Stimulated activated CD8-positive, alpha-beta memory T cell treated with anti-CD3 and anti-CD28 coated beads, Interleukin-7, amount 100 ng/mL, for 4 hours (primary cell): ENCODE data around the gene INTS4.
"Not testable (repeated sequence)": the region's sequence is repeated elsewhere in the genome, so short reads cannot be mapped to it uniquely, and the experiment has no call there.

ENCODE experiments used
- DNase-seq, 2 donors: peaks; one replicate each; pipeline ENCODE4 v3.0.0-alpha.2; 2020; ENCODE audit warnings: low read depth in 2 of 2

The INTS4 gene

DNA sequence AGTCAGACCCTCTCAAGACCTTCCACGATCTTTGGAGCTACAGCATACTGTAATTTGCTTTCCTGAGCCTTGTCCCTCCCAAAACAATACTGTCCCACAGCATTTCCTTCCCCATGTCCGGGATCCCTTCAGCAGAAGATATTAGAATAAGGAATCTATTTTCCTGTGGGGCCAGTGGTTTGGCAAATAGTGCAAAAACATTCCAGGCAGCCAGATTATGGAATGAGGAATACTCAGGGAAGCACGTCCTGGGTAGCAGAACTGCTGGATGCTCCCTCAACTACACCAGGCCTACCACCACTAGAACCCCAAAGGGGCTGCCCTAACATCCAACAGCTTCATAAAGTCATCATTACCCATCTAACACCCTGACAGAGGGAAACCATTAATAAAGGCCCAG is 112.1 kb downstream of the INTS4 start:
- DNase-seq, result no peak

DNA sequence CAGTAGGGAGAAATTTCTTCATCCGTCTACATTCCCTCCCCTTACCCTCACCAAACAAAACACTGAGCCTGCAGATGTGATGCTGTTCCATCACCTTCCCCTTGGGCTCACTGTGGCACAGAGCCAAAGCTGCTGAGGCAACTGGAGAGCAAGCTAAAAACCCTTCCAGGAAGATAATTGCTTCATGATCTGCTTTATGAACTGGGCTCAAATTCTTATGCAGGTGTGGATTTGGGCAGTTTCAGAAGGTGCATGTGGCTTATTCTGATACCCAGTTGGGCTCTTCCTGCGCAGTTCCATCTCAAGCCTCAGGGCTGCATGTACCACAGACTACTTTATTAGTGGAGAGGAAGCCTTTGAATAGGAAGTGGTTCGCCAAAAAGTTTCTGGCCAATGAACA is 115.2 kb downstream of the INTS4 start:
- DNase-seq, result no peak

DNA sequence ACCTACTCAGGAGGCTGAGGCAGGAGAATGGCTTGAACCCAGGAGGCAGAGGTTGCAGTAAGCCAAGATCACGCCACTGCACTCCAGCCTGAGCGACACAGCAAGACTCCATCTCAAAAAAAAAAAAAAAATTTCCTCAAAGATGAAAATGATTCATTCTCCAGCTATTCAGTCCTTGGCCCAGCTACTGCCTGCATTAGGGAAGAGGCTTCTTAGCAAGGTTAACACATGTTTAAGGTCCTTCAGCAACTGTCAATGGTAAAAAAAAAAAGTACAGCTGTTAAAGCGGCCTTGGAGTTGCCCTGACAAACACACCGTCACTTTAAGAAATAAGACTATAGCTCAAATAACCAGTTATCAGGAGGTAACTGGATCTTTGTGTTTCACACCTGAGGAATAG is 116.2 kb downstream of the INTS4 start:
- not testable (repeated sequence) for DNase-seq

DNA sequence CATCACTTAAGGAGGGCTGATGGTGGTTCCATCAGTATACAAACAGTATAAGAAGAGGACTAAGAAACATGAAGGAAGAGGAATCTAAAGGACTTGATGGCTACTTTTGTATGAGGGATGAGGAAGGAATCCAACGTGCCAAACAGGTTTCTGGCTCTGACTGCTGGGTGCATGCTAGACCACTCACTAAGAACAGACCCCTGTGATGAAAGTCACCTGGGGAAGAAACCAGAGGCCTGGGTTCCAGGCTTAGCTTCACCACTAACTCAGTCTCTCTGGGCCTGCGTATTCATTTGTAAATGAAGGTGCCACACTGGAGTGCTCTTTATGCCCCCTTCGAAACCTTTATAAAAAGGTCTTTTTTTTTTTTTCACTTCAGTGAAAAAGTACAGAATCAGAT is 118.4 kb downstream of the INTS4 start:
- DNase-seq, result no peak

DNA sequence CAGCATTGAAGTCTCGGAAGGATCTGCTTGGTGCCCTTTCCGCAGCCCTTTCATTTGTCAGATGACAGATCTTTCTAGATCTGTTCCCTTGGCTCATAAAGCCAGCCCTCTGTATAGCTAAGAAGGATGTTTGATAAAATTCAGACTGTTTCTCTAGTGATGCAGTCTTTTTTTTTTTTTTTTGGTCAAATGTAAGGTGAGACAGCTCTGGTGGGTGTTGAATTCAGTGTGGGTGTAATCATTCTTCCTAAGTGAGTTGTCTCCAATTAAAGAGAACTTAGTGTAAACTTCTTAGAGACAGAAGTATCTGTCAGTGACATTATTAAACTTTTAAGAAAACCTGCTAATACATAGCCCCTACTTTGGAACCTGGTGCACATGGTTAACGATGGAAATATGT is 120.3 kb downstream of the INTS4 start:
- DNase-seq, result no peak

DNA sequence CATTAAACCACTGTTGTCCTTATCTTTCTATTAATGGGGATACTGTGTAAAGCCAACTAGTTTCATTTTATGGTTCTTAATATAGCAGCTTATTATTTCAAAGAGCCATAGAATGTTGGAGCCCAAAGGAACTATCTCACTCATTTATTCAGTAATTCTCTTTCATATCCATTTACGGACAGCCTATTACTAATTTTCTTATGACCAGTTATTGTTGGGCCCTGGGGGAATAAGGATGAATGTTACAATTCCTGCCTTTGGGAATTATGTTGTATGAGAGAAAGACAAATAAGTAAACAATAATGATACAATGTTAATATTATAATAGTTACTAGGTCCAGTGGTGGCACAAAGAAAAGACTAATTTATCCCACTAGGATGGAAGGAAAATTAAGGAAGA is 121.1 kb downstream of the INTS4 start:
- DNase-seq, result no peak

DNA sequence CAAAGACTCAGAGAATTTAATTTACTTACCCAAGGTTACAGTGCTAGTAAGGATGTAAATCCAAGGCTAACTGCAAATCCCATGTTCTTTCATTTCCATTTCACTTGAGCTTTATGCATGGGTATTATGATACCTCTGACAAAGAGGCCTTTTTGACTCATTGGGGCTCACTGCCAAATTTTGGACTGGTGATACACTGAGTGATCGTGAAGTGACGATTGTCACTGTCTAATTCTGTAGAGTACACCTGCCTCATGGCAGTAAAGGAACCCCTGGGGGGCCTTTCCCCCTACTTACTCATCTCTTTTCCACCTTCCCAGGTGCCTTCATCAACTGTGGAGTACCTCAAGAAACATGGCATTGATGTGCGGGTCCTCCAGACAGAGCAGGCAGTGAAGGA is 122.6 kb downstream of the INTS4 start:
- DNase-seq, result no peak

DNA sequence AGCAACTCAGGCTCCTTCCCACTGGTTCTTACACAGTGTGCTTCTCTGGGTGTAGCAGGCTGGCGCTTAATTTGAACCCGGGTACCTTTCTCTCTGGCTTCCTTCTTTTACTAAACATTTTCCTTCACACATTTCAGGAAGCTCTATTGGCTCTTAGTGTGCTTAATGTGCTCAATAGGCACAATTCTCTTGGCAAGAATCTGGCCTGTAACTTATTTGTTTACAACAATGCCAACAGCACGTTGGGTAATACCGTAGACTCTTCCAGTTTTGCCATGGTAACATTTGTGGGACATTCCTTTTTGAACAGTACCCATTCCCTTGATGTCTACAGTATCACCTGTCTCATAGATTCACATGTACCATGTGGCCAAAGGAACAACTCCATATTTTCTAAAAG is 125.7 kb downstream of the INTS4 start:
- DNase-seq, result no peak

DNA sequence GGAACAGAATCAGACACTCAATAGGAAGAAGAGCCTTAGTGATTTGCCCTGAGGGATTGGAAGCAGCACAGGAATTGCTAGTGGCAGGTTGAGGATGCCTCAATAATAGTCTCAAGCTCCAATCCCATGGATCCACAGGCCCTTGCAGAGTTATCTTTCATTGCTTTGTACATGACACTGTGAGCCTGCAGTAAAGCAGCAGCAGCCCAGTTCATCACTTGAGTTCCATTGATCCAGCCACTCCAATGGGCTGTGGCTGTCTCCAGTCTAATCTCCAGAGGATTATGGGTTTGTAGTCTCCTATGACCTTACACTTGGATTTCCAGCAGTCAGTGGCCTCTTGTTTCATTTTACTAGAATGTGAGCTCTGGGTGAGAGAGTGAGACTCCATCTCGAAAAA is 128.1 kb downstream of the INTS4 start:
- no peak for DNase-seq

DNA sequence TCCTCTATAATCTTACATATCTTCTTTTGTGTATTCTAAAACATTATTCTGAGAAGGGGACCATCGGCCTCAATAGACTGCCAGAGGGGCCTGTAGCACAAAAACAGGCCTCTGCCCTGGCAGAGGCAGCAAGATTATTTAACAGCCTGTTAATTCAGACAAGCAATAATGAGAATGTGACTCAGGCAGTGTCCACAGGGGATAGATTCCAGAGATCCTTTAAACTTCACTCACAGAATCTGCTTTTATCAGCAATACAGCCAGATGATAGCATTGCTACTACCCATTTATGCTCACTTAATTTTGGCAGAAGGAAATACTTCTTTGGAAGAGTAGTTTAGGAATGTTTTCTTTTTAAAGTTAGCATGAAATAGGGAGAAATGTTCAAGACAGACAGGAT is 128.7 kb downstream of the INTS4 start:
- DNase-seq, result no peak

DNA sequence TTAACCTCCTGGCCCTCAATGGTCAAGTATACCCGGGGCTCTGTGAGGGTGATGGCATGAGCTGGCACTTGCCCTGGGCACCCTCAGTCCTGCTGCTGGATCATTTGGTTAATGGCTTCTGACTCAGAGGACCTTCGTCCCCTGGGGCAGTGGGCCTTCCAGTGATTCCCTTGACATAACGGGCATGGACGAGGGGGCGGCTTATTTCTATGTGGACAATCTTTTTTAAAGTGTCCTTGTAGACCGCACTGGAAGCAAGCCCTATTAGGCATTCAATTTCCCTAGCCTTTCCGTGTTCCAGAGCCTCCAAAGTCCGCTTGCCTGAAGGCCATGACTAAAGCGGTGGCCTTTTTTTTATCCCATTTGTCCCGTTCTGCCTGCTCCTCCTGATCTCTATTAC is 133.0 kb downstream of the INTS4 start:
- not testable (repeated sequence) for DNase-seq

DNA sequence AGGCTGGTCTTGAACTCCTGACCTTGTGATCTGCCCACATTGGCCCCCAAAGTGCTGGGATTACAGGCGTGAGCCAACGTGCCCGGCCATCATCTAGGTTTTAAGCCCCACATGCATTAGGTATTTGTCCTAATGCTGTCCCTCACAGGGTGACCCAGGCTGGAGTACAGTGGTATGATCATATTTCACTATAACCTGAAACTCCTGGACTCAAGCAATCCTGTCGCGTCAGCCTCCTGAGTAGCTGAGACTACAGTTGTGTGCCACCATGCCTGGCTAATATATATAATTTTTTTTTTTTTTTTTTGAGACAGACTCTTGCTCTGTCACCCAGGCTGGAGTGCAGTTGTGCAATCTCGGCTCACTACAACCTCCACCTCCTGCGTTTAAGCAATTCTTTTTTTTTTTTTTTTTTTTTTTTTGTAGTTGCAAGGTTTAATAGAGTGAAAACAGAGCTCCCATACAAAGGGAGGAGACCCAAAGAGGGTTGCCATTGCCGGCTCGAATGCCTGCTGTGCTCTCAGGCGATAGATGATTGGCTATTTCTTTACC is 136.5 kb downstream of the INTS4 start:
- DNase-seq, result not testable (repeated sequence)

DNA sequence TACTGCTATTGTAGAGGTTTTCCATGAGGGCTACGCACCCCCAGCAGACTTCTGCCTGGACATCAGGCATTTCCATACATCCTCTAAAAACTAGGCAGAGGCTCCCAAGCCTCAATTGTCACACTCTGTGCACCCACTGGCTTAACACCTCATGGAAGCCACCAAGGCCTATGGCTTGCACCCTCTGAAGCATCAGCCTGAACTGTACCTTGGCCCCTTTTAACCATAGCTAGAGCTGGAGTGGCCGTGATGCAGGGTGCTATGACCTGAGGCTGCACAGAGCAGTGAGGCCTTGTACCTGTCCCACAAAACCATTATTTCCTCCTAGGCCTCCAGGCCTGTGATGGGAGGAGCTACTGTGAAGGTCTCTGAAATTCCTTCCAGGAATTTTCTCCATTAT is 139.6 kb downstream of the INTS4 start:
- DNase-seq, result no peak

DNA sequence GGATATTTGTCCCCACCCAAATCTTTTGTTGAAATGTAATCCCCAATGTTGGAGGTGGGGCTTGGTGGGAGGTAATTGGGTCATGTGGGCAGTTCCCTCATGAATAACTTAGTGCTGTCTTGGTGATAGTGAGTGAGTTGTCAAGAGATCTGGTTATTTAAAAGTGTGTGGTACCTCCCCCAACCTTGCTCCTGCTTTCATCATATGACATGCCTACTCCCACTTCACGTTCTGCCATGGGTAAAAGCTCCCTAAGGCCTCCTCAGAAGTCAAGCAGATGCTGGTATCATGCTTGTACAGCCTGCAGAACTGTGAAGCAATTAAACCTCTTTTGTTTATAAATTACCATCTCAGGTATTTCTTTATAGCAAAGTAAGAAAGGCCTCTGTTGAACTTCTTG is 143.0 kb downstream of the INTS4 start:
- no peak for DNase-seq

DNA sequence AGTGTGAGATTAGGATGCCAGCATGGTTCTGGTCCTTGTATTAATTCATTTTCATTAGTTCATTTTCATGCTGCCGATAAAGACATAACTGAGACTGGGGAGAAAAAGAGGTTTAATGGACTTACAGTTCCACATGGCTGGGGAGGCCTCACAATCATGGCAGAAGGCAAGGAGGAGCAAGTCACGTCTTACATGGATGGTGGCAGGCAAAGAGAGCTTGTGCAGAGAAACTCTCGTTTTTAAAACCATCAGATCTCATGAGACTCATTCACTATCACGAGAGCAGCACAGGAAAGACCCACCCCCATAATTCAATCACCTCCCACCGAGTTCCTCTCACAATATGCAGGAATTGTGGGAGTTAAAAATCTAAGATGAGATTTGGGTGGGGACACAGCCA is 150.8 kb downstream of the INTS4 start:
- not testable (repeated sequence) for DNase-seq

DNA sequence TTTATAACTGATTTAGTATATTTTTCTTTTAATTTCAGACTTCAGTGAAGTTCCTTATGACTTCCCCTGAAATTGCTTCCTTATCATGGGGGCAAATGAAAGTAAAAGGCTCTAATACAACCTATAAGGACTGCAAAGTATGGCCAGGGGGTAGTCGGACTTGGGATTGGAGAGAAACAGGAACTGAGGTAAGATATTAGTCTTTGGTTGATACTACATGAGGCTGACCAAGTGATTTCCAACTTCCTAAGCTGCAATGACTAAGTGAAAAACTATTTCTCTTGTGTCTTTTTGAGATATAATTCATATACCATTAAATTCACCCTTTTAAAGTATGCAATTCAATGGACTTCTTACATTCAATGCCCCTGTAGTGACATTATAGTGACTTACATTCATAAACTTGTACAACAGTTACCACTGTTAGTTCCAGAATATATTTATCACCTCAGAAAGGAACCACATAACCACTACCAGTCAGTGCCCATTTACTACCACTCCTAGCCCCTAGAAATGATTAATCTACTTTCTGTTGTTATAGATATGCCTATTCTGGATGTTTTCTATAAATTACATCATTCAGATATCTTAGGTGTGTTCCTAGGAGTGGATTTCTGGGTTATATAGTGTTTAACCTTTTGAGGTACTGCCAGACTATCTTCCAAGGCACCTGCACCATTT is 151.9 kb downstream of the INTS4 start:
- no peak for DNase-seq

DNA sequence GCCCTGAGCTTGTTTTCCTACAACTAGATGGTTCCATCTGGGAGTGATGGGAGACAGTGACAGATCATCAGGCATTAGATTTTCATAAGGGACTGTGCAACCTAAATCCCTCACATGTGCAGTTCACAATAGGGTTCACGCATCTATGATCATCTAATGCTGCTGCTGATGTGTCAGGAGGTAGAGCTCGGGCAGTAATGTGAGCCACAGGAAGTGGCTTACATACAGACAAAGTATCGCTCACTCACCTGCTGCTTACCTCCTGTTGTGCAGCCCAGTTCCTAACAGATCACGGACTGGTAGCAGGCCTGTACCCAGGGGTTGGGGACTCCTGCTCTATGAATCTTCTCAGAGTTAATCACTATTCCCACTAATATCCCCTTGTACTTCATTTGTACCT is 161.2 kb downstream of the INTS4 start:
- DNase-seq, result no peak

DNA sequence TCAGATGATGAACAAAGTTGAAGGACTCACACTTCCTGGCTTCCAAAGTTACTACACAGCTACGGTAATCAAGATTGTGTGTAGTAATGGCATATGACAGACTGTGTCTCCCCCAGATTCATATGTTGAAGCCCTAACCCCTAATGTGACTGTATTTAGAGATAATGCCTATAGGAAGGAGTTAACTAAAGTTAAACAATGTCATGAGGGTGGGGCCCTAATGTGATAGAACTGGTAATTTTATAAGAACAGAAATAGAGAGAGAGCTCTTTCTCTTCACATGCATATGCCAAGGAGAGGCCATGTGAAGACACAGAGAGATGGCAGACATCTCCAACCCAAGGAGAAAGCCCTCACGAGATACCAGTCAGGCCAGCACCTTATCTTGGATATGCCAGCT is 165.5 kb downstream of the INTS4 start:
- no peak for DNase-seq
